IMR-90 (cell line): Measurements from ENCODE around the gene RNF148. TPM values are rescaled to one million over a fixed set of nuclear protein-coding genes. Genes with fewer than 3 reads are reported as not detected.

ENCODE experiments used
- ATAC-seq: fragments of 200-7000 bp; cut with Tn5 transposase; 2 replicates; pipeline ENCODE4 v1.9.1; 2020; ENCODE audit warnings: low read depth, mild to moderate bottlenecking, moderate library complexity
- BruUV-seq: library from RNA; stranded (reverse); fragments of 400-500 nt; replicated peaks from 2 replicates; lab custom pipeline; 2021; lab: Mats Ljungman, UMichigan
- CTCF ChIA-PET: fragments of 300-600 bp; formaldehyde crosslinking; extraction: SDS; loops from one replicate; lab custom pipeline; 2021; ENCODE audit warnings: antibody characterized with exemption; lab: Yijun Ruan, JAX
- POLR2A ChIA-PET: fragments of 300-600 bp; sonication (Branson Sonifier 250); formaldehyde crosslinking; loops from one replicate; lab custom pipeline; 2022; ENCODE audit warnings: antibody characterized with exemption; ENCODE audit not compliant: unreplicated experiment; lab: Charles Lee
- DNase-seq: peaks from one replicate; pipeline ENCODE4 v3.0.0; 2013
- H2AFZ ChIP-seq: replicated peaks from 2 replicates; pipeline ENCODE3; 2013; ENCODE audit warnings: low read length, mild to moderate bottlenecking; ENCODE audit not compliant: poor library complexity
- H2AK5ac ChIP-seq: 2 replicates; pipeline ENCODE4 v1.6.1; 2013; ENCODE audit warnings: low read depth, low read length, inconsistent platforms
- H2AK9ac ChIP-seq: replicated peaks from 2 replicates; pipeline ENCODE3; 2013; ENCODE audit warnings: mild to moderate bottlenecking, low read depth, low read length, moderate library complexity; ENCODE audit not compliant: poor library complexity
- H2BK120ac ChIP-seq: 2 replicates; pipeline ENCODE4 v1.6.1; 2013; ENCODE audit warnings: low read depth, low read length, inconsistent platforms
- H2BK15ac ChIP-seq: 3 replicates; pipeline ENCODE4 v1.6.1; 2013; ENCODE audit warnings: low read depth, low read length, inconsistent platforms
- H2BK20ac ChIP-seq: 2 replicates; pipeline ENCODE4 v1.6.1; 2013; ENCODE audit warnings: low read depth, mild to moderate bottlenecking, inconsistent platforms, low read length, moderate library complexity
- H2BK5ac ChIP-seq: 2 replicates; pipeline ENCODE4 v1.6.1; 2013; ENCODE audit warnings: mild to moderate bottlenecking, low read depth, low read length, inconsistent platforms; ENCODE audit not compliant: poor library complexity, severe bottlenecking
- H3K14ac ChIP-seq: replicated peaks from 2 replicates; pipeline ENCODE4 v1.6.1; 2013; ENCODE audit warnings: low read depth, low read length, inconsistent platforms
- H3K18ac ChIP-seq: 2 replicates; pipeline ENCODE4 v1.6.1; 2013; ENCODE audit warnings: low read depth, low read length, control low read depth
- H3K23ac ChIP-seq: 2 replicates; pipeline ENCODE4 v1.6.1; 2013; ENCODE audit warnings: low read depth, low read length, inconsistent platforms
- H3K27ac ChIP-seq: 2 replicates; pipeline ENCODE4 v1.5.1; 2013; ENCODE audit warnings: mild to moderate bottlenecking, control low read depth, low read length; ENCODE audit not compliant: insufficient read depth
- H3K27me3 ChIP-seq: 2 replicates; pipeline ENCODE4 v1.6.1; 2013; ENCODE audit warnings: low read length; ENCODE audit not compliant: control insufficient read depth, insufficient read depth
- H3K36me3 ChIP-seq: 2 replicates; pipeline ENCODE4 v1.6.1; 2013; ENCODE audit warnings: low read length, mixed read lengths; ENCODE audit not compliant: control insufficient read depth, insufficient read depth
- H3K4ac ChIP-seq: 2 replicates; pipeline ENCODE4 v1.6.1; 2013; ENCODE audit warnings: low read depth, low read length, inconsistent platforms
- H3K4me1 ChIP-seq: 2 replicates; pipeline ENCODE4 v1.6.1; 2013; ENCODE audit warnings: low read length, mixed read lengths; ENCODE audit not compliant: control insufficient read depth, insufficient read depth
- H3K4me2 ChIP-seq: 2 replicates; pipeline ENCODE4 v1.6.1; 2013; ENCODE audit warnings: low read depth, mild to moderate bottlenecking, control low read depth, low read length, moderate library complexity
- H3K4me3 ChIP-seq: 2 replicates; pipeline ENCODE4 v1.5.1; 2013; ENCODE audit warnings: low read depth, mild to moderate bottlenecking, control low read depth, low read length, moderate library complexity; ENCODE audit not compliant: insufficient read depth
- H3K56ac ChIP-seq: 2 replicates; pipeline ENCODE4 v1.6.1; 2013; ENCODE audit warnings: low read length, inconsistent platforms; ENCODE audit not compliant: insufficient read depth; ENCODE audit errors: extremely low read depth
- H3K79me1 ChIP-seq, 2 experiments: 2 replicates each; pipeline ENCODE4 v1.6.1; 2013; ENCODE audit warnings: low read length in 2 of 2, inconsistent platforms in 1 of 2, low read depth in 1 of 2
- H3K9ac ChIP-seq: 2 replicates; pipeline ENCODE4 v1.6.1; 2013; ENCODE audit warnings: low read depth, low read length, control low read depth
- H3K9me1 ChIP-seq: 2 replicates; pipeline ENCODE4 v1.6.1; 2013; ENCODE audit warnings: low read length, inconsistent platforms; ENCODE audit not compliant: insufficient read depth
- H3K9me3 ChIP-seq: 2 replicates; pipeline ENCODE4 v1.6.1; 2013; ENCODE audit warnings: low read length; ENCODE audit not compliant: control insufficient read depth, insufficient read depth
- H4K20me1 ChIP-seq: 2 replicates; pipeline ENCODE4 v1.6.1; 2013; ENCODE audit warnings: low read length, inconsistent platforms; ENCODE audit not compliant: insufficient read depth
- H4K5ac ChIP-seq: 2 replicates; pipeline ENCODE4 v1.6.1; 2013; ENCODE audit warnings: mild to moderate bottlenecking, low read depth, low read length, control low read depth
- H4K8ac ChIP-seq, 2 experiments: 2 replicates each; pipeline ENCODE4 v1.6.1; 2013; ENCODE audit warnings: low read depth in 2 of 2, low read length in 2 of 2, control low read depth in 1 of 2, inconsistent platforms in 1 of 2
- H4K91ac ChIP-seq: 2 replicates; pipeline ENCODE4 v1.6.1; 2013; ENCODE audit warnings: low read depth, low read length, inconsistent platforms; ENCODE audit not compliant: insufficient read depth
- BHLHE40 ChIP-seq: fragments of 150-350 bp; IDR thresholded peaks from 2 replicates; pipeline ENCODE4 v1.6.1; 2016; ENCODE audit warnings: mild to moderate bottlenecking, low read depth, low read length
- CEBPB ChIP-seq: IDR thresholded peaks from 2 replicates; pipeline ENCODE4 v1.6.1; 2012; ENCODE audit warnings: low read depth, low read length, improper control_type of control experiment
- CHD1 ChIP-seq: IDR thresholded peaks from 2 replicates; pipeline ENCODE4 v1.6.1; 2012; ENCODE audit warnings: low read depth, low read length, improper control_type of control experiment
- CTCF ChIP-seq: conservative IDR thresholded peaks from 2 replicates; pipeline ENCODE4 v1.5.1; 2012; ENCODE audit warnings: mild to moderate bottlenecking, low read depth, low read length, improper control_type of control experiment
- FOS ChIP-seq: fragments of 150-350 bp; IDR thresholded peaks from 2 replicates; pipeline ENCODE4 v1.6.1; 2016; ENCODE audit warnings: low read depth, low read length
- MAZ ChIP-seq: IDR thresholded peaks from 2 replicates; pipeline ENCODE4 v1.6.1; 2012; ENCODE audit warnings: low read depth, mild to moderate bottlenecking, low read length, improper control_type of control experiment, moderate library complexity, borderline replicate concordance
- MXI1 ChIP-seq: IDR thresholded peaks from 2 replicates; pipeline ENCODE4 v1.6.1; 2012; ENCODE audit warnings: low read depth, mild to moderate bottlenecking, low read length, moderate library complexity, borderline replicate concordance
- NFE2L2 ChIP-seq: fragments of 150-350 bp; IDR thresholded peaks from 2 replicates; pipeline ENCODE4 v1.6.1; 2016; ENCODE audit warnings: low read depth, mild to moderate bottlenecking, low read length
- POLR2A ChIP-seq: IDR thresholded peaks from 2 replicates; pipeline ENCODE4 v1.6.1; 2012; ENCODE audit warnings: mild to moderate bottlenecking, low read depth, low read length
- RAD21 ChIP-seq: IDR thresholded peaks from 2 replicates; pipeline ENCODE4 v1.6.1; 2012; ENCODE audit warnings: low read length, improper control_type of control experiment
- RCOR1 ChIP-seq: IDR thresholded peaks from 2 replicates; pipeline ENCODE4 v1.6.1; 2012; ENCODE audit warnings: mild to moderate bottlenecking, low read length, improper control_type of control experiment; ENCODE audit not compliant: insufficient replicate concordance
- RFX5 ChIP-seq: IDR thresholded peaks from 2 replicates; pipeline ENCODE4 v1.8.0; 2012; ENCODE audit warnings: low read depth, mild to moderate bottlenecking, low read length, moderate library complexity
- SMC3 ChIP-seq: fragments of 150-350 bp; IDR thresholded peaks from 2 replicates; pipeline ENCODE4 v1.6.1; 2016; ENCODE audit warnings: low read depth, mild to moderate bottlenecking, antibody characterized with exemption, low read length, moderate library complexity
- WGBS, 2 experiments: methylation state at CpG; one replicate each; pipeline versions ENCODE4 v1.1.5 to v1.1.7; 2013; ENCODE audit warnings: missing lambda C conversion rate in 2 of 2; ENCODE audit not compliant: insufficient read length in 1 of 2; ENCODE audit errors: extremely low coverage in 2 of 2; 5-methylcytosine and 5-hydroxymethylcytosine counted together
- dilution Hi-C: fragments of 300-500 bp; cut with HindIII; formaldehyde crosslinking; loops from one replicate; pipeline ENCODE4 v1.14.3; 2018; ENCODE audit warnings: low sequenced_read_pairs; ENCODE audit not compliant: unreplicated experiment
- in situ Hi-C: fragments of 300-500 bp; cut with MboI; formaldehyde crosslinking; loops from 3 replicates; pipeline ENCODE4 v1.14.3; 2019; ENCODE audit warnings: low sequenced_read_pairs, inconsistent platforms, mixed read lengths
- intact Hi-C: fragments of 100-400 bp; cut with micrococcal nuclease; formaldehyde crosslinking; loops from 2 replicates; pipeline ENCODE4 v1.10.0; 2022
- polyA plus RNA-seq, 3 experiments: library from polyadenylated mRNA; depleted of rRNA; stranded (reverse); fragments of >200 nt; gene quantifications; 2 replicates each; pipeline ENCODE4 v1.2.3, GENCODE V29; 2012; ENCODE audit warnings: low replicate concordance in 1 of 3
- total RNA-seq: library from RNA; depleted of rRNA; stranded (reverse); fragments of >200 nt; gene quantifications from 2 replicates; pipeline ENCODE4 v1.2.3, GENCODE V29; 2012
- TF ChIP-seq, protein P1 (sequence below): fragments of 150-350 bp; IDR thresholded peaks from 2 replicates; pipeline ENCODE4 v1.6.1; 2016; ENCODE audit warnings: low read depth, mild to moderate bottlenecking, low read length, moderate library complexity, borderline replicate concordance
- TF ChIP-seq, protein P2 (sequence below): fragments of 150-350 bp; IDR thresholded peaks from 2 replicates; pipeline ENCODE4 v1.6.1; 2017; ENCODE audit warnings: mild to moderate bottlenecking, antibody characterized with exemption, low read length, low read depth

Gene RNF148
- total and polyA plus RNA-seq, 2 of the 4 experiments (the other 2 are of a cell fraction): not detected

DNA sequence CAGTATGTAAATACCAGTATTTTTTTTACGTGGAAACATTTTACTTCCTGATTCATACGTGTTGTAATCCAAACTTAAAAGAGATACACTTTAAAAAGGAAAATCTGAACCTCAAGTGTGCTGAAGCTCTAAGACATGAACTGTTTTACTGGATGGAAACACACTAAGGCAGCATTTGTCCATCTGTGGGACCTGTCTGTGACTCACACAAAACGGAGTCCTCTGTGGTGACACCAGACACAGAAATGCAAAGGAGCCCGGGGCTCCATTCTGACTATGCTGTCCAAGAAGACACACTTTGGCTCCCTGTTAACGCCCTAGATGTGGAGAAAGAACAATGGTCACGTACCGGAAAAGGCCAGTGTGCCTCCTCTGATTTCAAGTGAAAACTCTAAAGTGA, 27.7 kb downstream of the RNF148 start:
- CTCF ChIA-PET: no interaction called here
- ATAC-seq (no peak), DNase-seq (no peak)
- no peak overlapping the region for H4K91ac ChIP-seq
- POLR2A ChIA-PET: no interaction called here
- no peaks in the 10 kb centered on the region for H4K20me1 ChIP-seq
- H3K56ac ChIP-seq: no peak overlapping the region
- no peak overlapping the region for H3K9ac ChIP-seq
- no peak overlapping the region for H3K18ac ChIP-seq
- H2AK5ac ChIP-seq: no peak overlapping the region
- no peak overlapping the region for H2AK9ac ChIP-seq
- H3K36me3 ChIP-seq: no peaks in the 10 kb centered on the region
- no peak overlapping the region for H3K23ac ChIP-seq
- 20% methylated on average over 1 of the region's 7 CpGs; no CpG with 5 or more reads in 1 of the 2 experiments for WGBS, 2 experiments
- no peak overlapping the region for H2BK15ac ChIP-seq
- H3K79me1 ChIP-seq: no peaks in the 10 kb centered on the region
- no TSS peak for BruUV-seq
- intact Hi-C loops: no loop called here
- H2BK120ac ChIP-seq: no peak overlapping the region
- H3K4ac ChIP-seq: no peak overlapping the region
- H2BK5ac ChIP-seq: no peak overlapping the region
- H4K5ac ChIP-seq: no peak overlapping the region
- no peak for TF ChIP-seq NFE2L2
- no peak for TF ChIP-seq RFX5
- no peak for TF ChIP-seq MXI1
- no peak for TF ChIP-seq CHD1
- no peak for TF ChIP-seq CEBPB
- TF ChIP-seq, protein P1, sequence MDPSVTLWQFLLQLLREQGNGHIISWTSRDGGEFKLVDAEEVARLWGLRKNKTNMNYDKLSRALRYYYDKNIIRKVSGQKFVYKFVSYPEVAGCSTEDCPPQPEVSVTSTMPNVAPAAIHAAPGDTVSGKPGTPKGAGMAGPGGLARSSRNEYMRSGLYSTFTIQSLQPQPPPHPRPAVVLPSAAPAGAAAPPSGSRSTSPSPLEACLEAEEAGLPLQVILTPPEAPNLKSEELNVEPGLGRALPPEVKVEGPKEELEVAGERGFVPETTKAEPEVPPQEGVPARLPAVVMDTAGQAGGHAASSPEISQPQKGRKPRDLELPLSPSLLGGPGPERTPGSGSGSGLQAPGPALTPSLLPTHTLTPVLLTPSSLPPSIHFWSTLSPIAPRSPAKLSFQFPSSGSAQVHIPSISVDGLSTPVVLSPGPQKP: no peak
- no peak for TF ChIP-seq RCOR1
- TF ChIP-seq FOS: no peak
- TF ChIP-seq RAD21: no peak
- no peak for TF ChIP-seq POLR2A
- TF ChIP-seq, protein P2, sequence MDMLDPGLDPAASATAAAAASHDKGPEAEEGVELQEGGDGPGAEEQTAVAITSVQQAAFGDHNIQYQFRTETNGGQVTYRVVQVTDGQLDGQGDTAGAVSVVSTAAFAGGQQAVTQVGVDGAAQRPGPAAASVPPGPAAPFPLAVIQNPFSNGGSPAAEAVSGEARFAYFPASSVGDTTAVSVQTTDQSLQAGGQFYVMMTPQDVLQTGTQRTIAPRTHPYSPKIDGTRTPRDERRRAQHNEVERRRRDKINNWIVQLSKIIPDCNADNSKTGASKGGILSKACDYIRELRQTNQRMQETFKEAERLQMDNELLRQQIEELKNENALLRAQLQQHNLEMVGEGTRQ: no peak
- TF ChIP-seq MAZ: no peak
- no peak for TF ChIP-seq BHLHE40
- TF ChIP-seq CTCF: no peak
- no peak for TF ChIP-seq SMC3
- H3K9me1 ChIP-seq: no peaks in the 10 kb centered on the region
- H3K4me2 ChIP-seq: no peak overlapping the region
- no peak overlapping the region for H3K27ac ChIP-seq
- H3K4me3 ChIP-seq: no peak overlapping the region
- no peak overlapping the region for H4K8ac ChIP-seq
- H3K9me3 ChIP-seq: peaks cover 12% of the 10 kb centered on the region
- no peaks in the 10 kb centered on the region for H3K27me3 ChIP-seq
- no peaks in the 10 kb centered on the region for H3K4me1 ChIP-seq
- no peak overlapping the region for H2AFZ ChIP-seq
- in situ Hi-C loops: no loop called here
- no peak overlapping the region for H3K14ac ChIP-seq
- dilution Hi-C loops: no loop called here
- no peak overlapping the region for H2BK20ac ChIP-seq
